Astrocyte (in vitro differentiated cells and primary cell): ENCODE results near the gene RCOR1. TPM values are rescaled to one million over a fixed set of nuclear protein-coding genes. Genes with fewer than 3 reads are reported as not detected.

Source experiments
- DNase-seq: peaks from one replicate; pipeline ENCODE4 v3.0.0-alpha.2; 2010; ENCODE audit warnings: low read depth
- FAIRE-seq: peaks from 2 replicates; lab custom pipeline; 2011; peaks lifted over from hg19 to GRCh38; lab: Jason Lieb, UNC
- H2AFZ ChIP-seq: 2 replicates; pipeline ENCODE4 v1.6.0; 2012; ENCODE audit warnings: low read depth, low read length, inconsistent platforms
- H3K27ac ChIP-seq: 2 replicates; pipeline ENCODE4 v1.5.1; 2011; ENCODE audit warnings: low read depth, low read length, inconsistent platforms
- H3K27me3 ChIP-seq: 2 replicates; pipeline ENCODE4 v1.6.0; 2011; ENCODE audit warnings: low read length, inconsistent platforms; ENCODE audit not compliant: insufficient read depth
- H3K36me3 ChIP-seq: 2 replicates; pipeline ENCODE4 v1.5.1; 2011; ENCODE audit warnings: low read length, inconsistent platforms; ENCODE audit not compliant: insufficient read depth
- H3K4me1 ChIP-seq: 2 replicates; pipeline ENCODE4 v1.5.1; 2011; ENCODE audit warnings: low read length, inconsistent platforms; ENCODE audit not compliant: insufficient read depth
- H3K4me2 ChIP-seq: 2 replicates; pipeline ENCODE4 v1.6.0; 2012; ENCODE audit warnings: low read length, inconsistent platforms
- H3K4me3 ChIP-seq: 2 replicates; pipeline ENCODE4 v1.5.1; 2011; ENCODE audit warnings: low read depth, mild to moderate bottlenecking, low read length, inconsistent platforms; ENCODE audit not compliant: insufficient read depth
- H3K79me2 ChIP-seq: 2 replicates; pipeline ENCODE4 v1.6.0; 2012; ENCODE audit warnings: mild to moderate bottlenecking, low read length, inconsistent platforms; ENCODE audit not compliant: insufficient read depth
- H3K9ac ChIP-seq: 2 replicates; pipeline ENCODE4 v1.6.0; 2012; ENCODE audit warnings: mild to moderate bottlenecking, low read length, inconsistent platforms
- H3K9me3 ChIP-seq: 2 replicates; pipeline ENCODE4 v1.5.1; 2012; ENCODE audit warnings: low read depth, mild to moderate bottlenecking, low read length, inconsistent platforms; ENCODE audit not compliant: insufficient read depth
- H4K20me1 ChIP-seq: 2 replicates; pipeline ENCODE4 v1.6.0; 2012; ENCODE audit warnings: low read length, inconsistent platforms; ENCODE audit not compliant: insufficient read depth
- H3K27ac Mint-ChIP-seq: one replicate; pipeline ENCODE4 v1.8.0; 2021; ENCODE audit warnings: mild to moderate bottlenecking, mixed read lengths; ENCODE audit not compliant: unreplicated experiment
- H3K27me3 Mint-ChIP-seq: one replicate; pipeline ENCODE4 v1.8.0; 2021; ENCODE audit warnings: low read depth, mixed read lengths; ENCODE audit not compliant: unreplicated experiment
- H3K36me3 Mint-ChIP-seq: one replicate; pipeline ENCODE4 v1.8.0; 2021; ENCODE audit warnings: low read depth, mixed read lengths; ENCODE audit not compliant: unreplicated experiment
- H3K4me1 Mint-ChIP-seq: one replicate; pipeline ENCODE4 v1.8.0; 2021; ENCODE audit warnings: low read depth, mixed read lengths; ENCODE audit not compliant: unreplicated experiment
- H3K4me3 Mint-ChIP-seq: one replicate; pipeline ENCODE4 v1.8.0; 2021; ENCODE audit warnings: mild to moderate bottlenecking, moderate library complexity, mixed read lengths; ENCODE audit not compliant: unreplicated experiment
- H3K9me3 Mint-ChIP-seq: one replicate; pipeline ENCODE4 v1.8.0; 2021; ENCODE audit warnings: mild to moderate bottlenecking, mixed read lengths; ENCODE audit not compliant: unreplicated experiment
- EZH2 ChIP-seq: IDR thresholded peaks from 2 replicates; pipeline ENCODE4 v1.6.1; 2012; ENCODE audit warnings: mild to moderate bottlenecking, low read length, inconsistent platforms; ENCODE audit not compliant: insufficient read depth
- total RNA-seq: library from RNA; stranded (reverse); gene quantifications from 2 replicates; pipeline ENCODE4 v1.2.1, GENCODE V29; 2021
- TF ChIP-seq, protein P1 (sequence below): IDR thresholded peaks from 2 replicates; pipeline ENCODE4 v1.5.1; 2011; ENCODE audit warnings: low read depth, mild to moderate bottlenecking, inconsistent platforms, low read length, moderate library complexity; ENCODE audit not compliant: insufficient read depth

Gene RCOR1
- total RNA-seq, 1 donor from 2014 or later, result 31.0 TPM

DNA sequence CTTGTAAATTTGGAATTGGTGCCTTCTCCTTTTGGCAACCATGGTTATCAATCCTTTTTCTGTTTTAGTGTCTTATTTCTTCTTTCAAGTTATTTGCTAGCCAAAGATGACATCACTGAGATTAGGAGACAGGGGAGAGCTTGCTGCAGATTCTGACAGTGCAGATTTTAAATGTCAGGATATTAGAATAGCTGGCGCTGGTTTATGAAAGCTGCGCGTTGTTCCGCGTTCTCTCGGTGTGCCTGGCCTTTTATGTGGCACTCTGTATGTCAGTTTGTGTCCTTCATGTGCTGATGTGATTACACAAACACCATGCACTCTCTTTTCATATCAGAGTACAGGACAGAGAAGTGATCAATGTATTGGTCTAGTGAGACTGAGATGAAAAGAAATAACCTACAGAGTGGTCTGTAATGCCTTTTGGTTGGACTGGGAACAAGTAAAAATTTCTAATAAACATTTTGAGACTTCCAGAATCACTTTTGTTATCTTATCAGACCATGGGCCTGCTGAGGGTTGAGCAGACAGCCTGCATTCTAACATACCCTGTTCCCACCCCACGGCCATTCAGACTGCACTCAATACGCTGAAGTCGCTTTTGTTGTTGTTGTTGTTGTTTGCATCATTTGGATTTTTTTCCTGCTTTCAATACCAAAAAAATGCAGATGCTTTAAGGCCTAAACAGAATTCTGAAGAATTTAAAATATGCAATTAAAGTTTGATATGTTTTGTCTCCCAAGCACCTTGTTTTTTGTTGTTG is 135.1 kb downstream of the RCOR1 start:
- no peaks in the 10 kb centered on the region for H3K9me3 Mint-ChIP-seq
- H3K9ac ChIP-seq, result no peak overlapping the region
- H3K4me1 ChIP-seq, result no peaks in the 10 kb centered on the region
- peaks cover 39% of the 10 kb centered on the region for H3K36me3 Mint-ChIP-seq
- no peak overlapping the region for H3K4me3 ChIP-seq
- peaks cover 34% of the 10 kb centered on the region for H3K36me3 ChIP-seq
- FAIRE-seq, result no peak
- H3K4me1 Mint-ChIP-seq, result no peaks in the 10 kb centered on the region
- H3K4me2 ChIP-seq, result no peak overlapping the region
- H3K4me3 Mint-ChIP-seq, result no peak overlapping the region
- no peaks in the 10 kb centered on the region for H3K27me3 ChIP-seq
- no peaks in the 10 kb centered on the region for H3K79me2 ChIP-seq
- no peak overlapping the region for H2AFZ ChIP-seq
- H3K27me3 Mint-ChIP-seq, result no peaks in the 10 kb centered on the region
- no peaks in the 10 kb centered on the region for H3K9me3 ChIP-seq
- peaks cover 28% of the 10 kb centered on the region for H4K20me1 ChIP-seq
- H3K27ac Mint-ChIP-seq, result no peak overlapping the region
- no peak for DNase-seq
- TF ChIP-seq EZH2, result no peak
- TF ChIP-seq, protein P1, sequence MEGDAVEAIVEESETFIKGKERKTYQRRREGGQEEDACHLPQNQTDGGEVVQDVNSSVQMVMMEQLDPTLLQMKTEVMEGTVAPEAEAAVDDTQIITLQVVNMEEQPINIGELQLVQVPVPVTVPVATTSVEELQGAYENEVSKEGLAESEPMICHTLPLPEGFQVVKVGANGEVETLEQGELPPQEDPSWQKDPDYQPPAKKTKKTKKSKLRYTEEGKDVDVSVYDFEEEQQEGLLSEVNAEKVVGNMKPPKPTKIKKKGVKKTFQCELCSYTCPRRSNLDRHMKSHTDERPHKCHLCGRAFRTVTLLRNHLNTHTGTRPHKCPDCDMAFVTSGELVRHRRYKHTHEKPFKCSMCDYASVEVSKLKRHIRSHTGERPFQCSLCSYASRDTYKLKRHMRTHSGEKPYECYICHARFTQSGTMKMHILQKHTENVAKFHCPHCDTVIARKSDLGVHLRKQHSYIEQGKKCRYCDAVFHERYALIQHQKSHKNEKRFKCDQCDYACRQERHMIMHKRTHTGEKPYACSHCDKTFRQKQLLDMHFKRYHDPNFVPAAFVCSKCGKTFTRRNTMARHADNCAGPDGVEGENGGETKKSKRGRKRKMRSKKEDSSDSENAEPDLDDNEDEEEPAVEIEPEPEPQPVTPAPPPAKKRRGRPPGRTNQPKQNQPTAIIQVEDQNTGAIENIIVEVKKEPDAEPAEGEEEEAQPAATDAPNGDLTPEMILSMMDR, result no peak
- H3K27ac ChIP-seq, result no peak overlapping the region

GRCh38 chr14:102728501-102728900 is 136.1 kb downstream of the RCOR1 start:
- Histone ChIP-seq H3K36me3 (peaks cover 25% of the 10 kb centered on the region), H3K27me3 (no peaks in the 10 kb centered on the region), H2AFZ (no peak overlapping the region), H3K79me2 (no peaks in the 10 kb centered on the region), H3K9me3 (no peaks in the 10 kb centered on the region), H3K4me2 (no peak overlapping the region), H3K4me1 (no peaks in the 10 kb centered on the region), H4K20me1 (peaks cover 28% of the 10 kb centered on the region), H3K27ac (no peak overlapping the region), H3K9ac (no peak overlapping the region), H3K4me3 (no peak overlapping the region)
- Mint-ChIP-seq H3K4me1 (no peaks in the 10 kb centered on the region), H3K27me3 (no peaks in the 10 kb centered on the region), H3K36me3 (peaks cover 40% of the 10 kb centered on the region), H3K4me3 (no peak overlapping the region), H3K9me3 (no peaks in the 10 kb centered on the region), H3K27ac (no peak overlapping the region)
- DNase-seq, result no peak
- no peak for FAIRE-seq
- TF ChIP-seq, protein P1, result no peak
- no peak for TF ChIP-seq EZH2

DNA sequence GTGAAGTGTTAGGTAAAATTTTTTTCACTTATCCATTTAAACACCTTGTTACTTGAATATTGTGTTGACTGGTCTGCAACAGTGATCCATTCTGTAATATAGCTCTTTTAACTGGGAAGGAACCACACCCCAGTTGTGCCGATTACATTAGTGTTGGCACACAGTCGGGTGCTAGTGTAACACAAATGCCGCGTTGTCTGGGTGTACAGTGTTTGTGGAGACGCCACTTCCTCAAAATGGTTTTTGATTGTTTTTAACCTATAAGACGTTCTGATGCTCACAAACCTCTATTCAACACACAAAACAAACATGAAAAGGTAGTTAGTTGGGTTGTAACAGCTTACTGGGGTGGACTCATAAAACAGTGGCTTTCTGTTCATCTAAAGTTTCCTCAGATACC is 136.8 kb downstream of the RCOR1 start:
- Histone ChIP-seq H3K36me3 (peaks cover 21% of the 10 kb centered on the region), H3K9me3 (no peaks in the 10 kb centered on the region), H3K27ac (no peak overlapping the region), H3K79me2 (no peaks in the 10 kb centered on the region), H2AFZ (no peak overlapping the region), H3K27me3 (no peaks in the 10 kb centered on the region), H3K9ac (no peak overlapping the region), H3K4me3 (no peak overlapping the region), H4K20me1 (peaks cover 24% of the 10 kb centered on the region), H3K4me2 (no peak overlapping the region), H3K4me1 (no peaks in the 10 kb centered on the region)
- Mint-ChIP-seq H3K9me3 (no peaks in the 10 kb centered on the region), H3K27me3 (no peaks in the 10 kb centered on the region), H3K36me3 (peaks cover 40% of the 10 kb centered on the region), H3K27ac (no peak overlapping the region), H3K4me1 (no peaks in the 10 kb centered on the region), H3K4me3 (no peak overlapping the region)
- no peak for DNase-seq
- no peak for TF ChIP-seq EZH2
- TF ChIP-seq, protein P1, result no peak
- FAIRE-seq, result no peak
